Mesothelial cell of epicardium (in vitro differentiated cells): ENCODE data around the gene FOXP1. TPM values are rescaled to one million over a fixed set of nuclear protein-coding genes. Genes with fewer than 3 reads are reported as not detected.
A peak's percentile ranks its signal among the peaks of the same experiment; 100 is the strongest.

Experiments used
- DNase-seq, 2 experiments: peaks; one replicate each; pipeline ENCODE4 v3.0.0; 2021; ENCODE audit warnings: low spot score in 2 of 2; ENCODE audit not compliant: unreplicated experiment in 2 of 2
- H3K27ac Mint-ChIP-seq: 2 replicates; pipeline ENCODE4 v1.8.0; 2021; ENCODE audit warnings: mixed read lengths
- H3K27me3 Mint-ChIP-seq: 2 replicates; pipeline ENCODE4 v1.8.0; 2021; ENCODE audit warnings: low read depth, mixed read lengths
- H3K36me3 Mint-ChIP-seq: 2 replicates; pipeline ENCODE4 v1.8.0; 2021; ENCODE audit warnings: mixed read lengths
- H3K4me1 Mint-ChIP-seq: 2 replicates; pipeline ENCODE4 v1.8.0; 2021; ENCODE audit warnings: mixed read lengths
- H3K4me3 Mint-ChIP-seq: 2 replicates; pipeline ENCODE4 v1.8.0; 2021; ENCODE audit warnings: mild to moderate bottlenecking, moderate library complexity, mixed read lengths
- H3K9me3 Mint-ChIP-seq: 2 replicates; pipeline ENCODE4 v1.8.0; 2021; ENCODE audit warnings: mixed read lengths
- CTCF ChIP-seq: fragments of 200-600 bp; sonication (generic); IDR thresholded peaks from one replicate; pipeline ENCODE4 v1.5.0; 2021; ENCODE audit warnings: antibody characterized with exemption; ENCODE audit not compliant: unreplicated experiment
- total RNA-seq: library from RNA; stranded (reverse); gene quantifications from 3 replicates; pipeline ENCODE4 v1.2.1, GENCODE V29; 2021

Gene FOXP1
- total RNA-seq, 1 donor from 2014 or later, result 187 TPM

- H3K27me3 Mint-ChIP-seq, result no peaks in the 10 kb centered on the region
- no peak overlapping the region for H3K4me3 Mint-ChIP-seq
- no peaks in the 10 kb centered on the region for H3K9me3 Mint-ChIP-seq
- peaks cover 3% of the 10 kb centered on the region for H3K36me3 Mint-ChIP-seq
- no peak for DNase-seq
- H3K4me1 Mint-ChIP-seq, result peaks cover 53% of the 10 kb centered on the region
- H3K27ac Mint-ChIP-seq, result peak overlapping the region; percentile 69
- TF ChIP-seq CTCF, result no peak
These were observed 273.1 kb downstream of the FOXP1 start for GRCh38 chr3:71310359-71310979.

GRCh38 chr3:71309886-71310285 lies 273.6 kb downstream of the FOXP1 start:
- peaks cover 3% of the 10 kb centered on the region for H3K36me3 Mint-ChIP-seq
- peaks cover 53% of the 10 kb centered on the region for H3K4me1 Mint-ChIP-seq
- H3K27me3 Mint-ChIP-seq, result no peaks in the 10 kb centered on the region
- no peak overlapping the region for H3K27ac Mint-ChIP-seq
- H3K9me3 Mint-ChIP-seq, result no peaks in the 10 kb centered on the region
- no peak for DNase-seq
- TF ChIP-seq CTCF, result no peak
- no peak overlapping the region for H3K4me3 Mint-ChIP-seq

- no peak overlapping the region for H3K4me3 Mint-ChIP-seq
- no peaks in the 10 kb centered on the region for H3K27me3 Mint-ChIP-seq
- H3K9me3 Mint-ChIP-seq, result no peaks in the 10 kb centered on the region
- H3K27ac Mint-ChIP-seq, result peak overlapping the region; percentile 17
- peaks cover 54% of the 10 kb centered on the region for H3K4me1 Mint-ChIP-seq
- DNase-seq, result no peak
- TF ChIP-seq CTCF, result no peak
- H3K36me3 Mint-ChIP-seq, result peaks cover 3% of the 10 kb centered on the region
These were observed 274.2 kb downstream of the FOXP1 start for GRCh38 chr3:71309342-71309741.

GRCh38 chr3:71308836-71309235 lies 274.7 kb downstream of the FOXP1 start:
- Mint-ChIP-seq H3K36me3 (peaks cover 3% of the 10 kb centered on the region), H3K4me3 (no peak overlapping the region), H3K4me1 (peaks cover 59% of the 10 kb centered on the region), H3K27ac (peak overlapping the region; percentile 17), H3K9me3 (no peaks in the 10 kb centered on the region), H3K27me3 (no peaks in the 10 kb centered on the region)
- no peak for TF ChIP-seq CTCF
- DNase-seq, result no peak

GRCh38 chr3:71307991-71308697 lies 275.4 kb downstream of the FOXP1 start:
- peaks cover 3% of the 10 kb centered on the region for H3K36me3 Mint-ChIP-seq
- H3K9me3 Mint-ChIP-seq, result no peaks in the 10 kb centered on the region
- H3K27me3 Mint-ChIP-seq, result no peaks in the 10 kb centered on the region
- H3K4me1 Mint-ChIP-seq, result peaks cover 65% of the 10 kb centered on the region
- peak overlapping the region; percentile 55 for H3K27ac Mint-ChIP-seq
- no peak overlapping the region for H3K4me3 Mint-ChIP-seq
- DNase-seq, result no peak
- no peak for TF ChIP-seq CTCF
